Muscle layer of duodenum (tissue), 2 donors: Measurements from ENCODE around the gene NHERF1.

ENCODE experiments used
- H3K27ac ChIP-seq: one replicate; pipeline ENCODE4 v1.7.0; 2013; ENCODE audit warnings: mild to moderate bottlenecking, low read length
- H3K27me3 ChIP-seq: one replicate; pipeline ENCODE4 v1.7.0; 2013; ENCODE audit warnings: low read depth, mild to moderate bottlenecking, control low read depth, low read length
- H3K36me3 ChIP-seq, 2 donors: one replicate each; pipeline ENCODE4 v1.7.0; 2013; ENCODE audit warnings: low read length in 2 of 2, control low read depth in 1 of 2, mild to moderate bottlenecking in 1 of 2; ENCODE audit not compliant: insufficient read depth in 2 of 2, control insufficient read depth in 1 of 2
- H3K4me1 ChIP-seq, 2 donors: one replicate each; pipeline ENCODE4 v1.7.0; 2013; ENCODE audit warnings: low read length in 2 of 2, mild to moderate bottlenecking in 2 of 2, control low read depth in 1 of 2, moderate library complexity in 1 of 2; ENCODE audit not compliant: insufficient read depth in 2 of 2, control insufficient read depth in 1 of 2
- H3K4me3 ChIP-seq, 2 donors: one replicate each; pipeline ENCODE4 v1.7.0; 2013; ENCODE audit warnings: low read length in 2 of 2, low read depth in 1 of 2, mild to moderate bottlenecking in 1 of 2
- H3K9me3 ChIP-seq, 2 donors: one replicate each; pipeline ENCODE4 v1.7.0; 2013; ENCODE audit warnings: low read length in 2 of 2, control low read depth in 1 of 2, mild to moderate bottlenecking in 1 of 2; ENCODE audit not compliant: control insufficient read depth in 1 of 2
- donor health status: healthy.

NHERF1 gene

DNA sequence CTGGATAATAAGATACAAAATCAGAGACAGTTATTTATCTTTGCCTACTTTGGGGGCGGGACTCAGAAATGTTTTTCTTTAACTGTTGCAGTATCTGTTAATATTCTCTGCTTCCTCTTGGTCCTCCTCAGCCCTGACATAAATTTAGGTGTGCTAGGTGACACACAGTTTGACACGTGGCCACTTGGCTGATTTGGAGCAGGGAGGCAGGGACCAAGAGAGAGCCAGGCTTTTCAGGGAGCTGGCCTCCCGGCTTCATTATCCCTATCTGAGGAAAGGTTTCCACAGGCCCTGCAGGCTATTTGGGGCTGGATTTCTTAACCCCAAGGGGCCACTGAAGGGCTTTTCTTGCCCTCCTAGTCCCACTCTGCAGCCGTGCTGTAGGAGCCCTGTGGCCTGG, 47.8 kb downstream of the NHERF1 start:
- peaks cover 0 to 3% of the 10 kb centered on the region in 2 donors for H3K4me1 ChIP-seq
- H3K27ac ChIP-seq, result no peak overlapping the region
- no peaks in the 10 kb centered on the region for H3K9me3 ChIP-seq
- no peak overlapping the region for H3K4me3 ChIP-seq
- H3K27me3 ChIP-seq, result no peaks in the 10 kb centered on the region
- peaks cover 14 to 80% of the 10 kb centered on the region in 2 donors for H3K36me3 ChIP-seq

DNA sequence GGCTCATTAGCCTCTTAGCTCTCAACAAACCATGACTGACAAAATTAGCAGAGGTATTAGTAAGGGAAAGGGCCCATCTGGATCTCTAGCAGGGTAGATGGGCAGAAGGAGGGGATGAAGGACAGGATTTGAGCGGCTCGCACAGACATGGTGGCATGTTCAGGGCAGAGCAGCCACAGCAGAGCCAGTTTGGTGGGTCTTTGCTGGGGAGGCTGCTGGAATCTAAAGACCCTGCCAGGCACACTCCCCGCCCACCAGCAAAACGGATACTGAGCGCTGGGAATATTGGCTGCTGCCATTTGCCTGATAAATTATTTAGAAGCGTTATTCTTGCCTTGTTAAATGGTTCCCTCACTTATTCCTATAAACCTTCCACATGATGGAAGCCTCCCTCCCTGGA, 48.4 kb downstream of the NHERF1 start:
- no peak overlapping the region for H3K4me3 ChIP-seq
- no peak overlapping the region for H3K27ac ChIP-seq
- H3K36me3 ChIP-seq, result peaks cover 14 to 85% of the 10 kb centered on the region in 2 donors
- no peaks in the 10 kb centered on the region for H3K4me1 ChIP-seq
- H3K9me3 ChIP-seq, result no peaks in the 10 kb centered on the region
- no peaks in the 10 kb centered on the region for H3K27me3 ChIP-seq

DNA sequence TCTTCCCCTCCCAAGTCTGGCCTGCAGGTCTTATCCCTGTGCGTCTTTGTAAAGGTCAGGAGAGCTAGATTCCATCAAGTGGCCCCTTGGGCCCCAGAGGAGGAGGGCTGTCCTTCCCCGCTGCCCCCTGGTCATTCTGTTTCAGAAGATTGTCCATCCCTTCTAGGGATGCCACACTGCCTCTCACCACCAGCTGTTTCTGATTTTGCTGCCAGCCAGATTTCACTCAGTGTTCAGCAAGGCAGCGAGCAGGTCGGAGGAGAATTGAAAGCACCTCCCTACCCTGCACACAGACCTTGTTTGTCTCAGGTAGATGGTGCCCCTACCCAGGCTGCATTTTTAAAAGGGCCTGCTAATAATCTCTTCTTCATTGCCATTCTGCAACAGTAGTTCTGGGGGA, 49.4 kb downstream of the NHERF1 start:
- no peak overlapping the region for H3K4me3 ChIP-seq
- H3K9me3 ChIP-seq, result no peaks in the 10 kb centered on the region
- no peak overlapping the region for H3K27ac ChIP-seq
- H3K27me3 ChIP-seq, result no peaks in the 10 kb centered on the region
- no peaks in the 10 kb centered on the region for H3K4me1 ChIP-seq
- peaks cover 9 to 87% of the 10 kb centered on the region in 2 donors for H3K36me3 ChIP-seq

DNA sequence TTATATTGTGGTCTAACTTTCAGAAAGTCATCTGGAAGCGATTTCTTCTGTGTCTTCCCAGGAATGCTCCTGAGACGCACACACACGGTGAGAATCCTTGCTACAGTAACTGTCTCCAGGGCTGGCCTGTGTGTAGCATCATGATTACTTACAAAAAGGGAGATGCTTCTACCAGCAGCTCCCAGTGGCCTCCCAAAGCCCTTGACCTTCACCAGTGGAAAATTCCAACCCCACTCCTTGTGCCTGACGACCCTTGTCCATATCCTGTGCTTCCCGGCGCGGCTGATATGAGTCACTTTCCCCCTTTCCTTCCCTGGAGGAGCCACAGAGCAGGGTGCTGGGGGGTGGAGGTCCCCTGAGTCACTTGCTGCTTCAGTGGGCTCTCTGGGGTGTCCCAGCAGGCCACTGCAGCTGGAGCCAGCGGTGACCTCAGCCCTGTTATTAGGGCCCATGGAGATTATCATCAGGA, 49.8 kb downstream of the NHERF1 start:
- Histone ChIP-seq H3K27me3 (no peaks in the 10 kb centered on the region), H3K4me1 (no peaks in the 10 kb centered on the region), H3K27ac (no peak overlapping the region), H3K36me3 (peaks cover 8 to 83% of the 10 kb centered on the region in 2 donors), H3K9me3 (no peaks in the 10 kb centered on the region), H3K4me3 (no peak overlapping the region)

DNA sequence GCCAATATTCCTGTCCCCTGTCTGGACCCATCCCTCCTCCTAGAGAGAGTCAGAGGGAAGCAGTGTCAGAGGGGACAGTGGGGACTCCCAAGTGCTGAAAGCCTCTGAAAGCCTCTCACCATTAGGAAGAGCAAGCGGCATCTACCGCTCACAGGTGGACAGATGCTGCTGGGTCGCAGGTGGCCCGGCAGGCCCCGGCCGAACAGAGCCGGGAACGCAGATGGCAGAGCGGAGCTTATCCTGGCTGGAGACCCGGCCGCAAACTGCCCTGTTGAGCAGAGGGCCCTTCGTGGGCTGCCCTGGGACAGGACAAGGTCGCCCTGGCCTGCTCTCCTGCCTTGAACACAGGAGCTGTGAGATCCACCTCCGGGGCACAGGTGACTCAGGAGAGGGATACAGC, 50.7 kb downstream of the NHERF1 start:
- H3K9me3 ChIP-seq, result no peaks in the 10 kb centered on the region
- H3K36me3 ChIP-seq, result peaks cover 8 to 74% of the 10 kb centered on the region in 2 donors
- no peaks in the 10 kb centered on the region for H3K4me1 ChIP-seq
- H3K4me3 ChIP-seq, result no peak overlapping the region
- no peaks in the 10 kb centered on the region for H3K27me3 ChIP-seq
- no peak overlapping the region for H3K27ac ChIP-seq

DNA sequence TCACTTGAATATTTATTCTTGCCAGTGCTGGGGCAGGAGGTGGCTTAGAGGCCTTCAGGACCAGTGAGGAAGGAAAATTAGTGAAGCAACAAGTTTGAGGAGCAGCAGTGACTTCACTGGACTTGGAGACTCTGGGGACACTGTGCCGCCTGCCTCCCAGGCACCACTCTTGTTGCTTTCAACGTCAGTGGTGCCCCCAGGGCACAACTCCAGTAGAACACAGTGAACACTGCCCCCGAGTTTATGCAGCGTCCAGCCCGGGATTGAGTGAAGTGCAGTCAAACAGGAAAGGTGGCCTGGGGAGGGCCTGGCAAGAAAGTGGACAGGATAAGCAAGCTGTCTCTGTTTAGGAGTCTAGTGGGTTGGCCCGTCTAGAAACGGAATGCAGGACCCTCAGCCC, 52.1 kb downstream of the NHERF1 start:
- Histone ChIP-seq H3K27ac (no peak overlapping the region), H3K4me3 (no peak overlapping the region), H3K36me3 (peaks cover 4 to 61% of the 10 kb centered on the region in 2 donors), H3K4me1 (no peaks in the 10 kb centered on the region), H3K27me3 (no peaks in the 10 kb centered on the region), H3K9me3 (no peaks in the 10 kb centered on the region)

DNA sequence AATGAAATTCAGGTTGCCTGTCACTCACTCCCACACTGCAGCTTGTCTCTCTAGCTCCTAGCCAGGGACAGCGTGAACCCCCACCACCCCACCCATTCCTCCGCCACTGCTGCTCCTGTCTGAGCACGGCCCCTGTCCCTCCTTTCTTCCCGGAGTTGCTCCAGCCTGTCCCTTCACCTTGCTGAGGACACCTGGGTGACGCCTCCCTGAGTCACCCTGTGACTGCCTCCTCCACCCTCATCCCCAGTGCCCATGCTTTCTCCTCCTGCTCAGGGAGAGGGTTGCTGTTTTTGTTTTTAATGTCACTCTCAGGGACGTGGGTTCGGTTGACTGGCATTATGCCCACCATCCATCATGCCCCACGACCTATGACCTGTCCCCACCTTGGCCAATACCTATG, 53.5 kb downstream of the NHERF1 start:
- Histone ChIP-seq H3K9me3 (no peaks in the 10 kb centered on the region), H3K27ac (no peak overlapping the region), H3K4me1 (no peaks in the 10 kb centered on the region), H3K27me3 (no peaks in the 10 kb centered on the region), H3K4me3 (no peak overlapping the region), H3K36me3 (peaks cover 4 to 48% of the 10 kb centered on the region in 2 donors)

DNA sequence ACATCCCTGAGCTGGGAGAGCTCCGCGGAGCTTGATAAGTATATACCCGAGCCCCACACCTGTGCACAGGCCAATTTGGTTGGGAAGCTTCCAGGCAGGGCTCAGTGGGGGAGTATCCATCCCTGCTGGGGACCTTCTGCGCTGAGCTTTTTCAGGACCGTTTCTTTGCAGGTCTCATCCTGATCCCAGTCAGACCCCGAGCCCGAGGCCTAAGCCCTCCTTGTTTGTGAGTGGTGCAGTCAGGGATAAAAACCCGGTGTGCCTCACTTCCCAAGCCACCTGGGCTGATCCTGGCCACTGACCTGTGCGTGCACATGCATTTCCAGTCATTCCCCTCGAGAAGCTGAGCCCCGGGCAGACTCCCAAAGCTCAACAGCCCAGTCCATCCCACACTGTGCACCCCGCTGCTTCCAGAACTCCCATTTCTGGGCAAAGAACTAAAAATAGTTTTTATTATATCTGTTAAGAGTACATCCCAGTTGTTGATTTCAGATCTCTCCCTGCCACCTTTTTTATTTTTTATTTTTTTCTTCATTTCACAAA, 55.0 kb downstream of the NHERF1 start:
- Histone ChIP-seq H3K4me1 (peaks cover 0 to under 1% of the 10 kb centered on the region in 2 donors), H3K27ac (no peak overlapping the region), H3K36me3 (peaks cover 4 to 41% of the 10 kb centered on the region in 2 donors), H3K9me3 (no peaks in the 10 kb centered on the region), H3K27me3 (no peaks in the 10 kb centered on the region), H3K4me3 (no peak overlapping the region)

DNA sequence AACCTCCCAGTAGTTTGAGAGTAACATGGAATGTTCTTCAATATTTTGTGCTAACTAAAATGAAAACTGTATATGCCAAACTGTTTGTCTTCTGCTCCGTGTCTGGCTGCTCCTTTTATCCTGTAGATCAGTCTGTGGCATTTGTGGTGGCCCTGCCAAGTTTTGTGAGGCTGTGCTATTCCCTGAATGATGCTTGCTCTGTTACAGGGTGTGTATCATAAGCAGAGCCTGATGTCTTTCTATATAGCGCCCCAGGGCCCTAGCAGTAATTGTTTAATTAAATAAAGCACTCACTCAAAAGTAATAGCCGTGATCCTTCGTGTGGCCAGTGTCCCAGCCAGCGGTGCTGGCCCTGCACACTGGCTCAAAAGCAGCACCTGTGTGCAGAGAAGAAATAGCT, 55.5 kb downstream of the NHERF1 start:
- H3K27me3 ChIP-seq, result no peaks in the 10 kb centered on the region
- no peak overlapping the region for H3K4me3 ChIP-seq
- H3K9me3 ChIP-seq, result no peaks in the 10 kb centered on the region
- H3K4me1 ChIP-seq, result peaks cover 0 to 5% of the 10 kb centered on the region in 2 donors
- H3K36me3 ChIP-seq, result peaks cover 4 to 38% of the 10 kb centered on the region in 2 donors
- H3K27ac ChIP-seq, result no peak overlapping the region

DNA sequence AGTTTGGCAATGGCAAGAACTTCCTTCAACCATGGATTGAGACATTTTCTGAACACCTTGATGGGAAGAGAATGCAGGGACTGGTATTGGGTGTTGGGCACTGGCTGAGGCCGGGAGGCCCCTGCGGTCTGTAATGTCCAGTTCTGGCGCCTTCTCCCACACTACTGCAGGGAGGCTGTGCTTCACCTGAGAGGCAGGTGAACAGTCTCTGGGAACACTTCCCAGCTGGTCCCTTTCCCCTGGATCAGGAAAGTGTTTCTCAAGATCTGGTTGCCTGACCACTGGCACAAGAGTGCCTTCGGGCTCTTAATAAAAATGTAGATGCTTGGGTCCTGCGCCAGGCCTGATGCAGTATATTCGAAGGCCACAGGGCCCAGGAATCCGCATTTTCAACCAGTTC, 56.3 kb downstream of the NHERF1 start:
- H3K4me3 ChIP-seq, result no peak overlapping the region
- H3K36me3 ChIP-seq, result peaks cover 3 to 31% of the 10 kb centered on the region in 2 donors
- H3K4me1 ChIP-seq, result peaks cover 0 to 5% of the 10 kb centered on the region in 2 donors
- H3K27ac ChIP-seq, result no peak overlapping the region
- no peaks in the 10 kb centered on the region for H3K9me3 ChIP-seq
- H3K27me3 ChIP-seq, result no peaks in the 10 kb centered on the region

DNA sequence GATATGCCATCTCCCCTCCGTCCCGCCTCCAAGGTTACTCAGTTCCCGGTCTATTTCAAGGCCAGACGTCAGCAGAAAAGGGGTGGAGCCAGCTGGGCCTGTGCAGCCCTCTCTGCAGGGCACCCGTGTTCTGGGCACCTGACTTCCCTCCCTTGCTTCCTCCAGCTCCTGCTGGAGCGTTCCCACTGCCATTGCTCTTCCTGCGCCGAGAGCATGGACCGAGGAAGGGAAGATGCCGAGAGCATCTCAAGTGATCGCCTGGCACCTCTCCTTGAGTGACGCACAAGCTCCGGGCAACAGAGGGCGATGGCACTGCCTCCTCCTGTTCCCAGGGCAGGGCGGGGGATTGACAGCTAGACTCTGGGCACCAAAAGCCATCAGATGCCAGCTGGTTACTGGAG, 57.2 kb downstream of the NHERF1 start:
- H3K27ac ChIP-seq, result no peak overlapping the region
- H3K4me3 ChIP-seq, result no peak overlapping the region
- H3K9me3 ChIP-seq, result no peaks in the 10 kb centered on the region
- H3K36me3 ChIP-seq, result peaks cover 0 to 22% of the 10 kb centered on the region in 2 donors
- peaks cover 0 to 5% of the 10 kb centered on the region in 2 donors for H3K4me1 ChIP-seq
- H3K27me3 ChIP-seq, result no peaks in the 10 kb centered on the region

DNA sequence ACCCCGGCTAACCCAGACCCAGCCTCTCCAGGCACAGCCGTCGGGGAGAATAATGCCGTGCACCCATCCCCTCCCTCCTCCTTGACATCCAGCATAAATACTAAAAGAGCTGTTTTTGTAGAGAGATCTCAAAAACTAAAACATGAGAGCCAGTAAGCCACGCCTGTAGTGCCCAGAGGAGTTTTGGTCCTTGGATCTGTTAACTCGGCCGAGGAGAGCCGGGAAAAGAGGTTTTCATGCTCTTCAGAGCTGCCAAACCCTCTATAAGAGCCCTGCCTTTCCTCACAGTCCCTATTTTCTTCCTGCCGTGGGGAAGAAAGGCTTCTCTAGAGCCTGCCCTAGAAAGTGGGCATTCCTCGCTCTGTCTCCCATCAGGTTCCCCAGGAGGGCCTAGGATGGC, 57.9 kb downstream of the NHERF1 start:
- no peaks in the 10 kb centered on the region for H3K9me3 ChIP-seq
- H3K4me3 ChIP-seq, result no peak overlapping the region
- H3K36me3 ChIP-seq, result peaks cover 0 to 14% of the 10 kb centered on the region in 2 donors
- no peaks in the 10 kb centered on the region for H3K27me3 ChIP-seq
- H3K4me1 ChIP-seq, result peaks cover 0 to 5% of the 10 kb centered on the region in 2 donors
- H3K27ac ChIP-seq, result no peak overlapping the region
